Large intestine (tissue), 3 donors: ENCODE measurements around the gene GSG1L. TPM values are rescaled to one million over a fixed set of nuclear protein-coding genes. Genes with fewer than 3 reads are reported as not detected.

Source experiments
- DNase-seq, 2 donors: peaks; one replicate each; pipeline versions ENCODE4 v3.0.0 to v3.0.0-alpha.2; 2013
- H3K27ac ChIP-seq: one replicate; pipeline ENCODE4 v1.5.1; 2013; ENCODE audit warnings: low read length
- H3K27me3 ChIP-seq: 2 replicates; pipeline ENCODE4 v1.6.1; 2013; ENCODE audit warnings: low read length; ENCODE audit not compliant: control insufficient read depth, insufficient read depth
- H3K36me3 ChIP-seq: 2 replicates; pipeline ENCODE4 v1.6.1; 2013; ENCODE audit warnings: low read length; ENCODE audit not compliant: control insufficient read depth, insufficient read depth
- H3K4me1 ChIP-seq: one replicate; pipeline ENCODE4 v1.6.1; 2013; ENCODE audit warnings: low read length; ENCODE audit not compliant: control insufficient read depth, insufficient read depth
- H3K4me3 ChIP-seq: one replicate; pipeline ENCODE4 v1.5.1; 2013; ENCODE audit warnings: low read length
- H3K9me3 ChIP-seq: one replicate; pipeline ENCODE4 v1.6.1; 2013; ENCODE audit warnings: mild to moderate bottlenecking, low read depth, low read length, moderate library complexity; ENCODE audit not compliant: control insufficient read depth
- WGBS: methylation state at CpG from one replicate; pipeline ENCODE4 v1.1.5; 2013; ENCODE audit warnings: low lambda C conversion rate; ENCODE audit not compliant: insufficient coverage; 5-methylcytosine and 5-hydroxymethylcytosine counted together
- polyA plus RNA-seq: library from polyadenylated mRNA; unstranded; fragments of 120-200 nt; gene quantifications from one replicate; pipeline ENCODE4 v1.2.1, GENCODE V29; 2013

GSG1L gene
- polyA plus RNA-seq, 1 donor = 1.2 TPM

GRCh38 chr16:28091656-28092055 is 28.1 kb upstream of the GSG1L start:
- no peaks in the 10 kb centered on the region for H3K4me1 ChIP-seq
- no peak overlapping the region for H3K4me3 ChIP-seq
- no CpG with 5 or more reads among the region's 12 CpGs for WGBS
- no peaks in the 10 kb centered on the region for H3K9me3 ChIP-seq
- H3K27me3 ChIP-seq = no peaks in the 10 kb centered on the region
- no peak overlapping the region for H3K27ac ChIP-seq
- DNase-seq = no peak
- H3K36me3 ChIP-seq = no peaks in the 10 kb centered on the region

GRCh38 chr16:28090646-28091377 is 27.3 kb upstream of the GSG1L start:
- no peaks in the 10 kb centered on the region for H3K4me1 ChIP-seq
- H3K27ac ChIP-seq = no peak overlapping the region
- H3K36me3 ChIP-seq = no peaks in the 10 kb centered on the region
- H3K9me3 ChIP-seq = no peaks in the 10 kb centered on the region
- H3K27me3 ChIP-seq = no peaks in the 10 kb centered on the region
- no peak for DNase-seq
- H3K4me3 ChIP-seq = no peak overlapping the region
- WGBS = no CpG with 5 or more reads among the region's 19 CpGs

GRCh38 chr16:28089992-28090365 is 26.5 kb upstream of the GSG1L start:
- Histone ChIP-seq H3K36me3 (no peaks in the 10 kb centered on the region), H3K27ac (no peak overlapping the region), H3K27me3 (no peaks in the 10 kb centered on the region), H3K4me3 (no peak overlapping the region), H3K4me1 (no peaks in the 10 kb centered on the region), H3K9me3 (no peaks in the 10 kb centered on the region)
- WGBS = no CpG with 5 or more reads among the region's 7 CpGs
- no peak for DNase-seq

GRCh38 chr16:28089205-28089991 is 25.9 kb upstream of the GSG1L start:
- H3K9me3 ChIP-seq = no peaks in the 10 kb centered on the region
- DNase-seq = no peak
- WGBS = 100% methylated on average over 1 of the region's 3 CpGs
- H3K4me1 ChIP-seq = no peaks in the 10 kb centered on the region
- H3K4me3 ChIP-seq = no peak overlapping the region
- H3K27ac ChIP-seq = no peak overlapping the region
- no peaks in the 10 kb centered on the region for H3K27me3 ChIP-seq
- no peaks in the 10 kb centered on the region for H3K36me3 ChIP-seq

GRCh38 chr16:28087675-28088300 is 24.3 kb upstream of the GSG1L start:
- Histone ChIP-seq H3K9me3 (no peaks in the 10 kb centered on the region), H3K4me1 (no peaks in the 10 kb centered on the region), H3K27ac (no peak overlapping the region), H3K27me3 (no peaks in the 10 kb centered on the region), H3K4me3 (no peak overlapping the region), H3K36me3 (no peaks in the 10 kb centered on the region)
- WGBS = no CpG with 5 or more reads among the region's 7 CpGs
- DNase-seq = no peak

GRCh38 chr16:28087140-28087660 is 23.7 kb upstream of the GSG1L start:
- no peaks in the 10 kb centered on the region for H3K9me3 ChIP-seq
- no peak overlapping the region for H3K4me3 ChIP-seq
- no peaks in the 10 kb centered on the region for H3K36me3 ChIP-seq
- no CpG with 5 or more reads among the region's 8 CpGs for WGBS
- no peak for DNase-seq
- no peak overlapping the region for H3K27ac ChIP-seq
- H3K27me3 ChIP-seq = no peaks in the 10 kb centered on the region
- H3K4me1 ChIP-seq = peaks cover 2% of the 10 kb centered on the region

- H3K4me3 ChIP-seq = no peak overlapping the region
- H3K27ac ChIP-seq = no peak overlapping the region
- WGBS = no CpG with 5 or more reads among the region's 21 CpGs
- no peaks in the 10 kb centered on the region for H3K36me3 ChIP-seq
- no peak for DNase-seq
- H3K9me3 ChIP-seq = no peaks in the 10 kb centered on the region
- H3K4me1 ChIP-seq = peaks cover 2% of the 10 kb centered on the region
- H3K27me3 ChIP-seq = no peaks in the 10 kb centered on the region
These were observed 22.9 kb upstream of the GSG1L start for GRCh38 chr16:28086186-28087139.

- DNase-seq = no peak
- no CpG with 5 or more reads among the region's 12 CpGs for WGBS
- H3K4me3 ChIP-seq = no peak overlapping the region
- no peaks in the 10 kb centered on the region for H3K27me3 ChIP-seq
- H3K36me3 ChIP-seq = no peaks in the 10 kb centered on the region
- H3K27ac ChIP-seq = no peak overlapping the region
- peaks cover 2% of the 10 kb centered on the region for H3K4me1 ChIP-seq
- H3K9me3 ChIP-seq = no peaks in the 10 kb centered on the region
These were observed 22.1 kb upstream of the GSG1L start for GRCh38 chr16:28085389-28086171.

GRCh38 chr16:28084209-28084608 is 20.7 kb upstream of the GSG1L start:
- no peaks in the 10 kb centered on the region for H3K9me3 ChIP-seq
- DNase-seq = no peak
- no peaks in the 10 kb centered on the region for H3K27me3 ChIP-seq
- H3K4me1 ChIP-seq = peaks cover 2% of the 10 kb centered on the region
- H3K36me3 ChIP-seq = no peaks in the 10 kb centered on the region
- H3K4me3 ChIP-seq = no peak overlapping the region
- no peak overlapping the region for H3K27ac ChIP-seq
- WGBS = 100% methylated on average over 1 of the region's 6 CpGs
